PC-3 (cell line): ENCODE data around the gene OSBPL8.

Experiments
- CTCF ChIP-seq: fragments of 300-600 bp; sonication (generic); conservative IDR thresholded peaks from 2 replicates; pipeline ENCODE4 v1.5.1; 2017; ENCODE audit warnings: antibody characterized with exemption, low read depth, mild to moderate bottlenecking, low read length
- EZH2 ChIP-seq: fragments of 300-600 bp; sonication (generic); IDR thresholded peaks from one replicate; pipeline ENCODE4 v1.6.1; 2017; ENCODE audit warnings: antibody characterized with exemption, mild to moderate bottlenecking, low read length; ENCODE audit not compliant: unreplicated experiment
- EZH2phosphoT487 ChIP-seq: fragments of 300-600 bp; sonication (generic); IDR thresholded peaks from 2 replicates; pipeline ENCODE4 v1.6.1; 2018; ENCODE audit warnings: mild to moderate bottlenecking, antibody characterized with exemption, low read length, borderline replicate concordance

- no peak for TF ChIP-seq EZH2
- no peak for TF ChIP-seq CTCF
- TF ChIP-seq EZH2phosphoT487 = no peak
These were observed 53.4 kb downstream of the OSBPL8 start for GRCh38 chr12:76506149-76506548.
